ENCODE results near the gene CTTNBP2.

The CTTNBP2 gene

GRCh38 chr7:117683430-117684175, 189.6 kb downstream of the CTTNBP2 start:
- no peak for DNase-seq

- DNase-seq, result no peak
Observed at GRCh38 chr7:117682681-117683385, 190.4 kb downstream of the CTTNBP2 start.

GRCh38 chr7:117679120-117679519, 194.1 kb downstream of the CTTNBP2 start:
- DNase-seq, result no peak

- no peak for DNase-seq
Observed at GRCh38 chr7:117675497-117676435, 197.5 kb downstream of the CTTNBP2 start.

GRCh38 chr7:117674617-117675016, 198.6 kb downstream of the CTTNBP2 start:
- DNase-seq, result no peak

- no peak for DNase-seq
Observed at GRCh38 chr7:117673839-117674238, 199.4 kb downstream of the CTTNBP2 start.

- no peak for DNase-seq
Observed at GRCh38 chr7:117673367-117673766, 199.9 kb downstream of the CTTNBP2 start.

GRCh38 chr7:117672453-117672852, 200.8 kb downstream of the CTTNBP2 start:
- no peak for DNase-seq

- no peak for DNase-seq
Observed at GRCh38 chr7:117669818-117670217, 203.4 kb downstream of the CTTNBP2 start.

- DNase-seq, result no peak
Observed at GRCh38 chr7:117667456-117667855, 205.8 kb downstream of the CTTNBP2 start.

GRCh38 chr7:117666689-117667088, 206.6 kb downstream of the CTTNBP2 start:
- no peak for DNase-seq

- DNase-seq, result no peak
Observed at GRCh38 chr7:117666031-117666430, 207.2 kb downstream of the CTTNBP2 start.

- DNase-seq, result no peak
Observed at GRCh38 chr7:117665368-117665767, 207.9 kb downstream of the CTTNBP2 start.

GRCh38 chr7:117664047-117664446, 209.2 kb downstream of the CTTNBP2 start:
- no peak for DNase-seq

- no peak for DNase-seq
Observed at GRCh38 chr7:117661328-117661727, 211.9 kb downstream of the CTTNBP2 start.

All from femur (tissue), 1 donor.